CD4-positive, alpha-beta T cell treated with Interleukin-2 at 100 ng/mL for 4 hours (primary cell): Measurements from ENCODE around the gene DGKQ.

ENCODE experiments used
- DNase-seq: peaks from one replicate; pipeline ENCODE4 v3.0.0-alpha.2; 2020; ENCODE audit warnings: low spot score

DGKQ gene

GRCh38 chr4:973431-974397 is at the start of gene DGKQ:
TSS of gene DGKQ (minus strand) at chr4:973569. CDS start at chr4:973482, 87 bp downstream.
- DNase-seq, result peak; percentile 90

GRCh38 chr4:1022739-1023066 is 49.3 kb upstream of the DGKQ start:
- DNase-seq, result no peak

DNA sequence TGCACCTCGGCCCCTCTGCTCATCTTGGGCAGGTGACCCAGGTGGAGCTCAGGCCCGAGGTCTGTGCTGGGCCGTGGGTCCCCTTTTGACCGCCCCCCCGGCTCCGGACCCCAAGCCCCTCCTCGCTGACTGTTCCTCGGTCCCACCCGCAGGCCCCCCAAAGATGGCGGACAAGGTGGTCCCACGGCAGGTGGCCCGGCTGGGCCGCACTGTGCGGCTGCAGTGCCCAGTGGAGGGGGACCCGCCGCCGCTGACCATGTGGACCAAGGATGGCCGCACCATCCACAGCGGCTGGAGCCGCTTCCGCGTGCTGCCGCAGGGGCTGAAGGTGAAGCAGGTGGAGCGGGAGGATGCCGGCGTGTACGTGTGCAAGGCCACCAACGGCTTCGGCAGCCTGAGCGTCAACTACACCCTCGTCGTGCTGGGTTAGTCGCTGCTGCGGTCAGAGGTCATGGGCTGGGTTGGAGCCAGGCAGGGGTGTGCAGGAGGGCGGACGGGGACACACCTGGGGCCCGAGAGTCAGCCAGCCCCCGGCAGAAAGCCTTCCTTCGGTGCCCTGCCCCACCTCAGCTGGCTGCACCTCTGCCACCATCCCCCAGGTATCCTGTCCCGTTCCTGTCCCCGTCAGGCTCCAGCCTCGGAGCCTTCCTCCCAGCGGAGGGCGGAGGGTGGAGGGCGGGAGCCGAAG is 48.8 kb upstream of the DGKQ start:
- DNase-seq, result no peak

DNA sequence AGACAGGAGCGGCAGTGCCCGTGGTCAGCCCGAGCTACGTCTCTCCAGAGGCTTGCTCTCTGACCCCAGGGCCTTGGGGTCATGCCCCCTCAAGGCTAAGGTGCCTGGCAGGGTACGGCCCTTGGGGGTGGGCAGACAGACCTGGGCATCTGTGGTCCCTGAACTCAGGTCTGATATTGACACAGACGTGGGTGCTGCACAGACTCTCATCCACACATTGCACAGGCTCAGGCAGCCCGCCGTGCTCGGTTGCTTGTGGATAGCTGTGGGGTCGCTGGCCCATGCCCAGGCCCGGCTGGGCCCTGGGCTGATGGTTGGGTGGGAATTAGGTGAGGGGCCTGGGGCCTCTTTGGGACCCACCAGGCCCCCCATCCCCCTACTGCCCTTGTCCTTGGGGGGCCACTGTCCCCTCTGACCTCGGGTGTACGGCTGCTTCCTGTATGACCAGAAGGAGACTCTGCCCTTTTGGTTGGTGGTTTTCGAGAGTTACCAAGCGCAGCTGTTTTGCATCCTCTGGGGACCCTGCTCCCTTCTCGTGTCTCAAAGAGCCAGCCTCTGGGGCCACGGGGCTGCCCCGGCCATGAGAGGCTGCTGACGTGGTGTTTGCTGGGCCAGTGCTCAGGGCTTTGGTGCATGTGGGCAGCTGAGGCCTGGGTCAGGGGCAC is 48.1 kb upstream of the DGKQ start:
- DNase-seq, result no peak

- DNase-seq, result no peak
These were observed 46.5 kb upstream of the DGKQ start for GRCh38 chr4:1019729-1020470.

- no peak for DNase-seq
These were observed 46.0 kb upstream of the DGKQ start for GRCh38 chr4:1019320-1019719.

DNA sequence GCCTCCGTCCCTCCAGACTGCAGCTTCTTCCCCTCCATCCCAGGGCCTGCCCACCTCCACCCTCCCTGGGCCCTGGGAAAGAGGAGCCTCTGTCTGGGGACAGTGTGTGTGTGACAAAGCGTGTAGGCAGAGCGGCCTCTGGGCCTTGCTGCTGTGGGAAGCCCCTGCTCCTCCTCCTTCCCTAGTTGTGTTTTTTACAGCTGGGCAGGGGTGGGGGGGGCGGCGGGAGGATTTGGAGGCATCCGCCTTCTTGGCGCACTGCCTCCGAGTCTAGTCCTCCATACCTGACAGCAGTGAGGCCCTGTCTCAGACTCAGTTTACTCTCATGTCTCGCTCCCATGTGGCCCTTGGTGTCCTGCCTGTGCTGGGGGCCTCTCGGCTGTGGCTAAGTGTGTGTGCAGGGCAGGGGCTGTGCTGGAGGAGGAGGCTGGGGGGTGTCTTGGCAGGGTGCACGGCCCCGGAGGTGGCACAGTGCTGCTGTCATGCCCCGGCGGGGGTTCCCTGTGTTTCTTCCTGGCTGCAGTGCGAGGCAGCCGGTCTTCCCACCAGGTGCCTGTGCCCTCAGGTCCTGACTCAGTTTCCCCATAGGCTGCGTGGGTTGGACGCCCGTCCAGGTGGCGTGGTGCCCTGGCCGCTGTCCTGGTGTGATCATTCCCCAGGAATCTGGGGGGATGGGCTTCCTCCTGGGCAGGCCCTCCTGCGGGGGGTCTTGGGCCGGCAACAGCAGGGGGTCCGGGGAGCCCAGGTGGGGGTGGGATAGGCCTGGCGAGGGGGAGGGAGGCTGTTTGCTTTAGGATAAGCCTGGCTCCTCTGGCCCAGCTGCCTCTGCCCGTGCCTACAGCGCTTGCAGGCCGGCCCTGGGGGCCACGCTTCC is 45.0 kb upstream of the DGKQ start:
- no peak for DNase-seq

DNA sequence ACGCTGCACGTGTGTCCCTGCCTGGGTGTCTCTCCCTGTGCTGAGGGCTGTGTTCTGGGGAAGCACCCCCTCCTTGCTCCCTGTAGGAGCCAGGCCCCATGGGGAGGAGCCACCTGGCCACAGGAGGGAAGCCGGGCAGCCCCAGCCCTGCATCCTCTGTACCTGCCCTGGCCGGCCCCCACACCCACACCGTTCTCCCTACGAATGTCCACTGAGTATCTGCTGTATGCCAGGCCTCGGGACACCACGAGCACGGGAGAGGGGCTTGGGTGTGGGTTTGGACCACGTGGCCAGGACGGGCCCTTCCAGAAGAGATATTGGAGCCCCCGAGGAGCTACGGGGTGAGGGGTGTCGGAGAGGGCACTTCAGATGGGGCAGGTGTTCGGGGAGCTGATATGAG is 44.3 kb upstream of the DGKQ start:
- no peak for DNase-seq

- DNase-seq, result no peak
These were observed 43.8 kb upstream of the DGKQ start for GRCh38 chr4:1017211-1017610.

GRCh38 chr4:1015746-1016145 is 42.4 kb upstream of the DGKQ start:
- DNase-seq, result no peak

- no peak for DNase-seq
These were observed 41.8 kb upstream of the DGKQ start for GRCh38 chr4:1015179-1015578.

- no peak for DNase-seq
These were observed 41.2 kb upstream of the DGKQ start for GRCh38 chr4:1014291-1015167.

- no peak for DNase-seq
These were observed 40.1 kb upstream of the DGKQ start for GRCh38 chr4:1013225-1014073.

GRCh38 chr4:1012034-1012739 is 38.8 kb upstream of the DGKQ start:
- DNase-seq, result peak; percentile 8

DNA sequence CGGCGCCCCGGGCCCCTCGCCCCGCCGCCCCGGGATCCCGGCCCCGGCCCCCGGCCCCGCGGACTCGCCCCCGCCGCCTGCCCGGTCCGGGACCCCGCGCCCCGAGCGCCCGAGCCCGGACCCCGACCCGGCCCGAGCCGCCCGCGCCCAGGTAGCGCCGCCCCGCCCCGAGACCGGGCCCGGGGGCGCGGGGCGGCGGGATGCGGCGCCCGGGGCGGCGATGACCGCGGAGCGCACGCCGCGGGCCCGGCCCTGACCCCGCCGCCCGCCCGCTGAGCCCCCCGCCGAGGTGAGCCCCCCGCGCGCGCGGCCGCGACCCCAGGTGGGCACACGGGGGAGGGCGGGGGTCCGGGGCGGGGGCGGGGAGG is 38.3 kb upstream of the DGKQ start:
- no peak for DNase-seq

DNA sequence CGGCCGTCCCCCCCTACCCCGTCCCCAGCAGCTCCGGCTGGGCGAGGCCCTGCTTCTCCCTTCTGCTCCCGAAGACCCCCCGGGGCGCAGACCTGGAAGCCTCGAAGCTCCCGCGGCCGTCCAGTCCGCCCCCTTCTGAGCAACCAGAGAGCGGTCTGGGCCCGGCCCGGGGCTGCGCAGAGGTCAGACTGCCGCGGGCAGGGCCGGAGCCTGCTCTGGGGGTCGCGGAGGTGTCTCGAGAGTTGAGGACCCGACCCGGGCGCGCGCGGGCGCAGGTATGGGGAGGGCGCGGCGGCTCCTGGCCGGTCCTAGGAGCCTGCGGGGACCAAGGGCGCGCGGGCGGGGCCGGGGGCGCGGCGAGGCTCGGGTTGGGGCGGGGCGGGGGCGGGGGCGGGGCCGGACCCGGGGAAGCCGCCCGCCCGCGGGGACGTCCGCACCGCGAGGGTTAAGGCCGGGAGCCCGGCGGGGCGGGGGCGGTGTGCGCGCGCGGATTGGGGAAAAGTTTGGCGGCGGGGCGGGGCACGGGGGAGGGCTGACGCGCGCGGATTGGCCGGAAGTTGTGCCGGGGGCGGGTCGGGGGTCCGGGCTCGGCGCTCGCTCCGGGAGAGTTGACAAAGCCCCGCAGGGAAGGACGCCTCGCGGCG is 37.8 kb upstream of the DGKQ start, which contains the start of gene FGFRL1:
Gene FGFRL1 (plus strand): TSS at position 605 of the 644 bp plus-strand sequence. CDS start 860 bp downstream, outside the sequence.
- peak; percentile 93 for DNase-seq

GRCh38 chr4:1010395-1011021 is 37.1 kb upstream of the DGKQ start:
- peak; percentile 51 for DNase-seq
